HG03025 (cell line): ENCODE measurements around the gene PKHD1.

Experiments
- ATAC-seq: cut with Tn5 transposase; IDR thresholded peaks from one replicate; pipeline ENCODE4 v1.9.1; 2021; ENCODE audit warnings: mild to moderate bottlenecking, moderate library complexity; ENCODE audit not compliant: unreplicated experiment, low FRiP score

PKHD1 gene

DNA sequence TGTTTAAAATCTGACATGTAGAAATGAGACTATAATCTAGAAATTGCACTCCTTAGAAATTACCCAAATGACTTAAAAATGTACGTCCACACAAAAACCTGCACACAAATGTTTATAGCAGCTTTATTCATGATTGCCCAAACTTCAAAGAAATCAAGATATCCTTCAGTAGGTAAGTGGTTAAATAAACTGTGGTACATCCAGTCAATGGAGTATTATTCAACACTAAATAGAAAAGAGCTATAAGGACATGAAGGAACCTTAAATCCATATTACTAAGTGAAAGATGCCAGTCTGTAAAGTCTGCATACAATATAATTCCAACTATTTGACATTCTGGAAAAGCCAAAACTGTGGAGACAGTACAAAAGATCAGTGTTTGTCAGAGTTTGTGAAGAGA lies 513.4 kb downstream of the PKHD1 start:
- ATAC-seq, result no peak

DNA sequence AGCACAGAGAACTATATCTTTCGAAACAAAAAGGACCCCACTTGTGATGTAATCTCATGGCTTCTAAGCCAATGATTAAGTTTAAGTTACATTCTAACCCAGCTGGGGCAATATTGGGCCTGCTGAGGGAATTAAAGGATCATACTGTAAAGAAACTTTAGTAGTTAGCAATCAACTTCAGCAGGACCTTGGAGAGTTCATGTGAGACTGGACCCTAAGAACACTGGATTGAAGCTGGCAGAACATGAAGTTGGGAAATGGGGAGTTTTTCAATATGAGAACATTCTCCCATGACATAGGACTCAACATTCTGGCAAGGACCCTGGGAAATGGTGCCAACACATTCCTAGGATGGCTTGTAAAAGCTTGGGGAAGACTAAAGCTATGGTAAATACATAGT lies 516.2 kb downstream of the PKHD1 start:
- ATAC-seq, result no peak

DNA sequence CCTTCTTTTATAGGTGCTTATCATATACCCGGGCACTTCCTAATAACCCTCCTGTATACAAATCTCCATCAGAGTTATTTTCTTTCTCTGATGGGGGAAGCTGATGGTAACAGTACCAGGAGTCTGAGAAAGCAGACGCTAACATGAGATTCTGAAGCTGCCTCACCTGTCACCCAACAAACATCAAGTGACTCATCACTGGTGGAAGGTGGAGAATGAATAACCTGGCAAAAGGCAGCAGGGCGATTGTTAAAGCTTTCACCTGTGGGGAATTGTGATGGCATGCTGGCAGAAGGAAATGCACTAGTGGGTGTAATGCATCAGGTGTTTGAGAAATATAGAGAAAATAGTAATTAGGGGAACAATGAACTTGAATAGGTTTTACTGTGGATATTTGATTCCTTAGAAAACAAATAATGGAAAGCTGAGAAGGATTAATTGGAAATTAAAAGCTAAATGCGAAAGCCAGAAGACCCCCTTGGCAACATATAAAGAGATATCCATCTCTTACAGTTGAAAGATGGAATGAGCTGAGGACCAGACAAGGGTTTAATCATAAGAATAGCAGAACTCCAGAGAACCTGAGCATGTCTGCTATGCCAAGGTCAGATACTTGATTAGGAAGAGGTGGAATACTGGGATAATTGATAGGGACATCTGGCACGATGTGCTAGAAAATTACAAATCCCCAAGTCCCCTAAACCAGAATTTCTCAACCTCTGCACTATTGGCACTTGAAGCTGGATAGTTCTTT lies 517.1 kb downstream of the PKHD1 start:
- no peak for ATAC-seq

DNA sequence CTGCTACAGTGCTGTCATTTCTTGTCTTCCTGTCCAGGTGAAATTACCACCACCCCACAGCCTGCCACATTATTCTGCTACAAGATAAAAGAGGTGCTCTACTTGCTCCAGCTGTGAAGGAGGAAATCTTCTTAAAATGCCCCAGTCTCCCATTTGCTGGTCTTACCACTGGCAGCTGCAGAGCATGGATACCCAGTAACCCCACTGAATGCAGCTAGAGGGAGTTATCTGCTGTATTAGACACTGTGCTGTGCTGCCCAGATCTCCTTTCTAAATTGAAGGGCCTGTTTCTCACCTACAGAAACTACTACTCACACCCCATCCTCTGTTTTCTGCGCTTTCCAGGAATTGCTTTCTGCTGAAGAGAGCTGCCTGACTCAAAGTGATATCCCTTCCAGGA lies 517.8 kb downstream of the PKHD1 start:
- ATAC-seq, result no peak

DNA sequence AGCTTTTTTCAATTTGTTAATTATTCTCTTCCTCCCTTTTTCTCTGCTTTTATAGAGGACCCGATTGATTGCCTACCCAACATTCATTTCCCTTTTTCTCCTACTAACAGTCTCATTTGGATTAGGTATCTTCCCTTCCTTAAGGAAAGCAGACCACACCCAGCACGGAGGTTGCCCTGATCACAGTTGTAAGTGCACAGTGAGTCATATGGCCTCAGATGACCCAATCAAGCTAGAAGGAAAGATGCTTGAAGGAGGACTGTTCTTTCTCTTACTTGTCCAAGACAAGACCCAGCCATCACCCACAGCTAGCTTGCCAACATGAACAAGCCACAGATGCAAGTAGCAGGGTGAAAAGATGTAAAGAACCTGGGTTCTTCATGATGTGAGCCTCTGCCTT lies 518.6 kb downstream of the PKHD1 start:
- ATAC-seq, result no peak

DNA sequence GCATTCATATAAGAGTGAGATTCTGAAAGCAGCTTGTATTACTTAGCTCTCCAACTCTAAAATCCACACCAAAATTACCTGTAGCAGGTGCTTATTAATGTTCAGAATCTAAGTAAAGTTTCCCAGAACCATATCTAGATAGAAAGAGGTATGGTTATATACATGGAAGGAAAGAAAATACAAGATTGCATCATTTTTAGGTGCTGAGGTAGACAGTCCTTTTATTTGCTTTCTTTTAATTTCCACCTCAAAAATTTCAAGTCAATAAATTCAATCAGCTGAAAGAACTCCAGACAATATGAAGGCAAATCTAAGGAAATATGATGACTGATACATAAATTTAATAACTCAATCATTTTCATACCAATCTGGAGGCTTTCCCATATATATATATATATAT lies 521.9 kb downstream of the PKHD1 start:
- ATAC-seq, result no peak
